Uterus (tissue), 2 donors: Measurements from ENCODE around the gene CAMTA1.

Experiments used
- CTCF ChIP-seq, 4 experiments: fragments of 200-600 bp in 2 of 4; fragments of 450-650 bp in 2 of 4; sonication (generic) in 2 of 4; IDR thresholded peaks; one replicate each; pipeline ENCODE4 v1.5.1; 2016 to 2019; ENCODE audit warnings: antibody characterized with exemption in 4 of 4, mild to moderate bottlenecking in 2 of 4, moderate library complexity in 1 of 4
- POLR2A ChIP-seq, 2 donors: fragments of 450-650 bp; IDR thresholded peaks; one replicate each; pipeline ENCODE4 v1.6.1; 2016; ENCODE audit warnings: antibody characterized with exemption in 2 of 2, mild to moderate bottlenecking in 1 of 2, moderate library complexity in 1 of 2

GRCh38 chr1:7103361-7103782, 318.1 kb downstream of the CAMTA1 start:
- TF ChIP-seq CTCF (IDR thresholded peaks at IDR 0.05) (no peak), POLR2A (IDR thresholded peaks at IDR 0.05) (no peak)
